Cardiac fibroblast (primary cell): ENCODE measurements around the gene HAPLN2.

ENCODE experiments used
- DNase-seq, 2 donors: peaks; one replicate each; pipeline versions ENCODE4 v3.0.0 to v3.0.0-alpha.2; 2010; ENCODE audit warnings: low read depth in 2 of 2
- H3K4me3 ChIP-seq, 2 donors: replicated peaks in 1 of 2; 1 replicate in 1 of 2; 2 replicates in 1 of 2; pipeline ENCODE4 v1.5.1; 2011; ENCODE audit warnings: low read depth in 2 of 2, low read length in 2 of 2, mild to moderate bottlenecking in 2 of 2, moderate library complexity in 1 of 2
- TF ChIP-seq, protein P1 (sequence below): IDR thresholded peaks from one replicate; pipeline ENCODE4 v1.5.1; 2011; ENCODE audit warnings: low read depth, mild to moderate bottlenecking, low read length, inconsistent platforms

The HAPLN2 gene

DNA sequence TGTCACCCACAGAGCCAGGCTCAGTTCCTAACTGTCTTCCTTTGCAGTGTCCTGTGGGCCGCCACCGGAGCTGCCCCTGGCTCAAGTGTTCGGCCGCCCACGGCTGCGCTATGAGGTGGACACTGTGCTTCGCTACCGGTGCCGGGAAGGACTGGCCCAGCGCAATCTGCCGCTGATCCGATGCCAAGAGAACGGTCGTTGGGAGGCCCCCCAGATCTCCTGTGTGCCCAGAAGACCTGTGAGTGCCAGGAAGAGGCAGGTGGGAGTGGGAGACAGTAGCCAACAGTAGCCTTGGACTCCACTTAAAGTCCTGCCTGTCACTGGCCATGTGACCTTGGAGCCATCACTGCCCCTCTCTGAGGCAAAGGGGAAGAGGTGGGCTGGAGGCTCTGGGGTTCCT is 39.3 kb downstream of the HAPLN2 start:
- TF ChIP-seq, protein P1, sequence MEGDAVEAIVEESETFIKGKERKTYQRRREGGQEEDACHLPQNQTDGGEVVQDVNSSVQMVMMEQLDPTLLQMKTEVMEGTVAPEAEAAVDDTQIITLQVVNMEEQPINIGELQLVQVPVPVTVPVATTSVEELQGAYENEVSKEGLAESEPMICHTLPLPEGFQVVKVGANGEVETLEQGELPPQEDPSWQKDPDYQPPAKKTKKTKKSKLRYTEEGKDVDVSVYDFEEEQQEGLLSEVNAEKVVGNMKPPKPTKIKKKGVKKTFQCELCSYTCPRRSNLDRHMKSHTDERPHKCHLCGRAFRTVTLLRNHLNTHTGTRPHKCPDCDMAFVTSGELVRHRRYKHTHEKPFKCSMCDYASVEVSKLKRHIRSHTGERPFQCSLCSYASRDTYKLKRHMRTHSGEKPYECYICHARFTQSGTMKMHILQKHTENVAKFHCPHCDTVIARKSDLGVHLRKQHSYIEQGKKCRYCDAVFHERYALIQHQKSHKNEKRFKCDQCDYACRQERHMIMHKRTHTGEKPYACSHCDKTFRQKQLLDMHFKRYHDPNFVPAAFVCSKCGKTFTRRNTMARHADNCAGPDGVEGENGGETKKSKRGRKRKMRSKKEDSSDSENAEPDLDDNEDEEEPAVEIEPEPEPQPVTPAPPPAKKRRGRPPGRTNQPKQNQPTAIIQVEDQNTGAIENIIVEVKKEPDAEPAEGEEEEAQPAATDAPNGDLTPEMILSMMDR: no peak
- DNase-seq: no peak
- no peak overlapping the region for H3K4me3 ChIP-seq

DNA sequence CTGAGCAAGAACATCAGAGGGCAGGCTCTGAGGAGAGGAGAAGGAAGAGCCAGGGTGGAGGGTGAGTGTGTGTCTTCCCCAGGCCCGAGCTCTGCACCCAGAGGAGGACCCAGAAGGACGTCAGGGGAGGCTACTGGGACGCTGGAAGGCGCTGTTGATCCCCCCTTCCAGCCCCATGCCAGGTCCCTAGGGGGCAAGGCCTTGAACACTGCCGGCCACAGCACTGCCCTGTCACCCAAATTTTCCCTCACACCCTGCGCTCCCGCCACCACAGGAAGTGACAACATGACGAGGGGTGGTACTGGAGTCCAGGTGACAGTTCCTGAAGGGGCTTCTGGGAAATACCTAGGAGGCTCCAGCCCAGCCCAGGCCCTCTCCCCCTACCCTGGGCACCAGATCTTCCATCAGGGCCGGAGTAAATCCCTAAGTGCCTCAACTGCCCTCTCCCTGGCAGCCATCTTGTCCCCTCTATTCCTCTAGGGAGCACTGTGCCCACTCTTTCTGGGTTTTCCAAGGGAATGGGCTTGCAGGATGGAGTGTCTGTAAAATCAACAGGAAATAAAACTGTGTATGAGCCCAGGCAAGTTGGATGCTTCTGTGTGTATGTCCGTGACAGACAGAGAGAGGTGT is 39.8 kb downstream of the HAPLN2 start:
- TF ChIP-seq, protein P1: no peak
- DNase-seq: no peak

DNA sequence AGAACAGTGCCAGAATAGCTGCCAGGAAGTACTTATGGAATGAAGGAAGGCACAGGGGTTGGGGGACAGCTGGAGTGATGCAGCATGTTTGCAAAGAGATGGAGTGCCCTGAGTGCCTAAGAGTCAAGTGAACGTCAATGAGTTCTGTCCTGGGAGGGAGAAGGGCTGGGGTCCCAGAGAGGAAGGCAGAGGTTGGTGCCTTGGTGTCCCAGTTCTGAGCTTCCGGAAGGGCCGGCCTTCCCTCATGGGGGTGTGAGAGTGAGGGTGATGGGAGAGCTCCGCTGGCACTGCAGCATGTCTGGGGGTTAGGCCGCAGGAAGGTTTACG is 40.4 kb downstream of the HAPLN2 start:
- H3K4me3 ChIP-seq: no peak overlapping the region
- DNase-seq: no peak
- TF ChIP-seq, protein P1: no peak

More for the DNA sequence above, 39.8 kb downstream of the HAPLN2 start:
- no peak overlapping the region for H3K4me3 ChIP-seq

DNA sequence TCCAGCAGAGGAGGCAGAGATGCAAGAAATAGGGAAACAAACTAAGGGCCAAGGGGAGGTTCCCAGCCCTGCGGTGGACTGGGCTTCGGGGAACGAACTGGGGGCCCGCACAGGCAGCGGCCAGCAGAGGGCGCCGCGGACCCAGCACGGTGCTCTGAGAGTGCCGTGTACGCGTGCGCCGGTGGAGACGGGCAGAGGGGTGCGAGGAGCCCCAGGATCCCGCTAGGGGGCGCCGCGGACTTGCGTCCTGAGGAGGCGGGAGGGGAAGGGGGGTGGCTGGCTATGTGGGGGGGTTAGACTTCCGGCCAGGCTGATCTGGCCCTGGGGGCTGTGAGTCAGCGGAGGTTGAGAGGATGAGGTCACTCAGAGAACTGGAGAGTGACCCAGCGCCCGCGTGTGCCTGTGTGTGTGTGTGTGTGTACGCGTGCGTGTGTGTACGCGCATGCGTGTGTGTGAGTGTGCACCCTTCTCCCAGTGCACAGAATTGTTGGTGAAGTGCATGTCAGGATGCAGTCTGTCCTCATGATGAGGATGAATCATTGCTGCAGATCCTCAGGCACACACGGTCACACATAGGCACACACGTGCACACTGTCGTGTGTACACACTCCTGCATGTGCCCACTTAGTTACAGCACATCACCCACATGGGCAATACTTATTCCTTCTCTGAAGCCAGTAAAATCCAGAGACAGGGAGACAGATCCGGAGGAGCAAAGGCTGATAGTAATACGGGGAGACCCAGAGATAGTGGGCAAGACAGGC is 41.0 kb downstream of the HAPLN2 start:
- H3K4me3 ChIP-seq: no peak overlapping the region
- DNase-seq: peak; percentile 98 to 99
- TF ChIP-seq, protein P1: peak; percentile 99

DNA sequence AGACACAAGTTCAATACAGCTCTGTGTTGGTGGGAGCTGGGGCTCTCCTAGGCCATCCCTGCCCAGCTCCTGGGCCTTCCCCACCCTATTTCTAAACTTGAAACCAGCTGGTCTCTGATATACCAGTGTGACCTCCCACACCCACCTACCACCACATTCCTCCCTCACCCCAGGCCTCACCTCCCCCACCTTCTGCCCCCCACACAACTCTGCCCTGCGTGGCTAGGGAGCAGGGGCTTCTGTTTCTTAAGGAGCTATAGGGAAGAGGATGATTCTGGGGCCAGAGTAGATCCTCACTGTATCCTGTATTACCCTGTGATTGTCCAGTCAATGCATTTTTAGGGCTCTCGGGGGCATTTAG is 41.5 kb downstream of the HAPLN2 start:
- no peak for DNase-seq
- TF ChIP-seq, protein P1: no peak
- peak overlapping the region in 1 of 2 donors; percentile 5 for H3K4me3 ChIP-seq

DNA sequence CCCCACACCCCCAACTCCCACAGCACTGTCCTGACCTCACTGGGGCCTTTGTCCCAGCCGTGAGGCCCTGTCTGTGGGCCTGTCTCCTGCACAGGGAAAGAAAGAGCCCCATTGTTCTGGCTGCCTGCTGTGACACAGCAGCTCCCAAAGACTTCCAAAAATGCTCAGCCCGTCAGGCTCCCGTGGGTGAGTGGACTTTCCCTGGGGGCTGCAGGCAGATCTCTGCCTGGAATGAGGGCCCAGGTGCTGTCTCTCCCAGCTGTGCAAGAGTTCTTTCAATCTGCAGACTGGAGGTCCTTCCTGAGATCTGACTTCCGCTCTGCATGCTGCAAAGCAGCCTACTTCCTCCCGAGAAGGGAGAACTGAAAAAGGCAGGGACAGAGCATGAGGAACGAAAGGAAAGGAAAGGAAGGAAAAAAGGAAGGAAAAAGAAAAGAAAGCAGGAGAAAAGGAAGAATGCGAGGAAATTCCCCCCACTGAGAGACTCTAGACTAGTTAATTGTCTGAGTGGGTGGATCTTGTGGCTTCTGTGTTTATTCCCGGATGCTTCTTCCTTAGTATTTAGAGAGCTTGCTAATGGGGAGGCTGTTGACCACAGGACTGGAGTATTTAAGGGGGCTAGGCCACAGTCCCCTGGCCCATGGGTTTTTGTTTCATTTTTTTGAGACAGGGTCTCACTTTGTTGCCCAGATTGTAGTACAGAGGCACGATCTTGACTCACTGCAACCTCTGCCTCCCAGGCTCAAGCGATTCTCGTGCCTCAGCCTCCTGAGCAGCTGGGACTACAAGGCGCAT is 43.0 kb downstream of the HAPLN2 start:
- no peak overlapping the region for H3K4me3 ChIP-seq
- TF ChIP-seq, protein P1: no peak

More for the DNA sequence above, 43.0 kb downstream of the HAPLN2 start:
- DNase-seq: peak; percentile 26 to 60
